Measurements from ENCODE around the gene MOB3B. TPM values are rescaled to one million over a fixed set of nuclear protein-coding genes. Genes with fewer than 3 reads are reported as not detected.

Gene MOB3B
- total RNA-seq, 1 donor, result 0.43 TPM

- H3K4me3 ChIP-seq (ENCODE audit: low read depth, low read length), result no peak overlapping the region
- DNase-seq (ENCODE audit: low read depth), result no peak
- TF ChIP-seq, protein P1, sequence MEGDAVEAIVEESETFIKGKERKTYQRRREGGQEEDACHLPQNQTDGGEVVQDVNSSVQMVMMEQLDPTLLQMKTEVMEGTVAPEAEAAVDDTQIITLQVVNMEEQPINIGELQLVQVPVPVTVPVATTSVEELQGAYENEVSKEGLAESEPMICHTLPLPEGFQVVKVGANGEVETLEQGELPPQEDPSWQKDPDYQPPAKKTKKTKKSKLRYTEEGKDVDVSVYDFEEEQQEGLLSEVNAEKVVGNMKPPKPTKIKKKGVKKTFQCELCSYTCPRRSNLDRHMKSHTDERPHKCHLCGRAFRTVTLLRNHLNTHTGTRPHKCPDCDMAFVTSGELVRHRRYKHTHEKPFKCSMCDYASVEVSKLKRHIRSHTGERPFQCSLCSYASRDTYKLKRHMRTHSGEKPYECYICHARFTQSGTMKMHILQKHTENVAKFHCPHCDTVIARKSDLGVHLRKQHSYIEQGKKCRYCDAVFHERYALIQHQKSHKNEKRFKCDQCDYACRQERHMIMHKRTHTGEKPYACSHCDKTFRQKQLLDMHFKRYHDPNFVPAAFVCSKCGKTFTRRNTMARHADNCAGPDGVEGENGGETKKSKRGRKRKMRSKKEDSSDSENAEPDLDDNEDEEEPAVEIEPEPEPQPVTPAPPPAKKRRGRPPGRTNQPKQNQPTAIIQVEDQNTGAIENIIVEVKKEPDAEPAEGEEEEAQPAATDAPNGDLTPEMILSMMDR (IDR thresholded peaks at IDR 0.05; ENCODE audit: insufficient read depth, low read depth, low read length), result no peak
These were observed 8.6 kb downstream of the MOB3B start for GRCh38 chr9:27520986-27521385.

- H3K4me3 ChIP-seq (ENCODE audit: low read depth, low read length), result no peak overlapping the region
- TF ChIP-seq, protein P1 (IDR thresholded peaks at IDR 0.05; ENCODE audit: insufficient read depth, low read depth, low read length), result no peak
- no peak for DNase-seq (ENCODE audit: low read depth)
These were observed 9.8 kb downstream of the MOB3B start for GRCh38 chr9:27519466-27520465.

GRCh38 chr9:27518809-27519208 lies 10.8 kb downstream of the MOB3B start:
- no peak for DNase-seq (ENCODE audit: low read depth)
- no peak overlapping the region for H3K4me3 ChIP-seq (ENCODE audit: low read depth, low read length)
- TF ChIP-seq, protein P1 (IDR thresholded peaks at IDR 0.05; ENCODE audit: insufficient read depth, low read depth, low read length), result no peak

GRCh38 chr9:27518006-27518405 lies 11.6 kb downstream of the MOB3B start:
- no peak for DNase-seq (ENCODE audit: low read depth)
- TF ChIP-seq, protein P1 (IDR thresholded peaks at IDR 0.05; ENCODE audit: insufficient read depth, low read depth, low read length), result no peak
- no peak overlapping the region for H3K4me3 ChIP-seq (ENCODE audit: low read depth, low read length)

DNA sequence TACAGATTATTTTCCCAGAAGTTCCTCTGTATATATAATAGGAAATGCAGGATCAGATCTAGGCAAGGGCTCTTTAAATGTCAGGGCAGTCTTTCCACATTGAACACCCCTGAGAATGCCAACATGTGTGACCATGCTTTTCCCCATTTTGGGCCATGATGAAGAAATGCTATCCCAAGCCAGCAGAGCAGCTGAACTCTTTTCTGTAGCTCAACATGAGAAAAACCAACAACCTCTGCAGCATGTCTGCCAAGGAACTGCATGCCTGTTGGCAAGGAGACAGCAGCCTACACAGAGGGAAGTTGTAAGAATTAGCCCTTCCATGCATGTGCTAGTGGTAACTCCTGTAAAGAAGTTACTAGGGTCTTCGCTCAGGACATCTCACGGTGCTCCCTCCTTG lies 15.1 kb downstream of the MOB3B start:
- no peak for DNase-seq (ENCODE audit: low read depth)
- TF ChIP-seq, protein P1 (IDR thresholded peaks at IDR 0.05; ENCODE audit: insufficient read depth, low read depth, low read length), result no peak
- H3K4me3 ChIP-seq (ENCODE audit: low read depth, low read length), result no peak overlapping the region

DNA sequence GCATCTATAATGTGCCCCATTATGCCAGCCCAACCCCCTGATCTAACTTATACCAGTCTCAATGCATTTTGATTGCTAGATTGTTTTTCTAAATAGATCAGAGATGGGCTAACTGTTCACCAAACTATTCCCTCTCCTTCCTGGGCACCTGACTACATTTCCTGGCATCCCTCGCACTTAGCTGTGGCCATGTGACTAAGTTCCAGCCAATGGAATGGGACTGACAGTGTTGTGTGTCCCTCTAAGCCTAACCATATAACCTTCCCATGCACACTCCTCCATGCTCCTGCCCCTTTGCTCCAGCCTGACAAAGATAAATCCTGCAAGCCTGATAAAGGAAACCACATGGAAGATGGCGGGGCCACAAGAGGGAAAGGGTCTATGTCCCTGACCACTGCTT lies 17.8 kb downstream of the MOB3B start:
- TF ChIP-seq, protein P1 (IDR thresholded peaks at IDR 0.05; ENCODE audit: insufficient read depth, low read depth, low read length), result no peak
- no peak for DNase-seq (ENCODE audit: low read depth)
- H3K4me3 ChIP-seq (ENCODE audit: low read depth, low read length), result no peak overlapping the region

All from fibroblast of villous mesenchyme (primary cell).